HG03025 (cell line): ENCODE data around the gene MID1.

Source experiments
- ATAC-seq: cut with Tn5 transposase; IDR thresholded peaks from one replicate; pipeline ENCODE4 v1.9.1; 2021; ENCODE audit warnings: mild to moderate bottlenecking, moderate library complexity; ENCODE audit not compliant: unreplicated experiment, low FRiP score

Gene MID1

GRCh38 chrX:10453945-10454344 is 166.4 kb downstream of the MID1 start:
- ATAC-seq, result no peak

DNA sequence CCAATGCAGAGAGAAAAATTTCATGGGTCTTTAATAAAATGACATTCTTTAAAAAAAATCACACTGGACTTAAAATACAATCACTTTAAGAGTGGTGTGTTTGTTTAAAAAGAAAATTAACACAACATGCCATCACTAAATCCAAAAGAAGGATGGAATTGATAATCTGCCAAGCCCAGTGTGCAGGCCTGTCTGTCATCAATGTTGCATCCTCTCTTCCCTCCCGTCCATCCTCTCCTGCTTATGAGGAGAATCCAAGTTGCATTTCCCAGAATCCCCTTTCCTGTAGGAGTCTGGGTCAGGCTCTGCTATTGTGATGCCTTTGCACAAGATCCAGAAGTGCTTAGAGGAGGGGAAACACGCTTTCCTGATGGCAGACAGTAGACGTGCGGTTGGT is 169.4 kb downstream of the MID1 start:
- no peak for ATAC-seq

DNA sequence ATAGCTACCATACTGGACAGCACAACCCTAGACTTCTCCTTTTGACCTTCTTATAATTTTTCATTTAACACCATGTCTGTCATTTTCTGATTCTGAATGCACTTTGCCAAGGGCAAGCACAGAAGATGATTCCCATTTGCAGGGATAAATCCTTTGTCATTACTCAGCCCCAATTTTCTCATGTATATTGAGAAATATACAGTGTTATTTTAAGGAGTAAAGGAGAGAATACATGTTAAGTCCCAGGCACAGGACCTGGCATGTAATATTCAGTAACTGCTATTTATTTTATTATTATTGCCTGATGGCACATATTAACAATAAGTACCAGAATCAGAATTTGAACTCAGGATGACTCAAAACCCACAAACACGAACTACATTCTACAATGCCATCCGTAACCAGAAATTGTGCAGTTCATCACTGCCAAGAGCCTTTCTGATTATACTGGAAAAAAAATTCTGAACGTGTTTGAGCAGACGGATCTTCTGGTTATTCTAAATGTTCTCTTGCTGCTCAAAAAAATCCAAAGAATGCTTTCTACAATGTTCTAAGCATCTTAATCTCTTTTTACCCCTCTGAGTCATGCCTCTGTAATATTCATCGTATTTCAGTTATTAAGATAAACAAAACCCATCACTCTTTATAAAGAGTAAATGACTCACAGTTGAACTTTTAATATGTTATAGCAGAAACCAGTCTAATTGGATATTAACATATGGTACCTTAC is 170.0 kb downstream of the MID1 start:
- ATAC-seq, result no peak

- ATAC-seq, result no peak
Observed at GRCh38 chrX:10447564-10448214, 172.7 kb downstream of the MID1 start.

DNA sequence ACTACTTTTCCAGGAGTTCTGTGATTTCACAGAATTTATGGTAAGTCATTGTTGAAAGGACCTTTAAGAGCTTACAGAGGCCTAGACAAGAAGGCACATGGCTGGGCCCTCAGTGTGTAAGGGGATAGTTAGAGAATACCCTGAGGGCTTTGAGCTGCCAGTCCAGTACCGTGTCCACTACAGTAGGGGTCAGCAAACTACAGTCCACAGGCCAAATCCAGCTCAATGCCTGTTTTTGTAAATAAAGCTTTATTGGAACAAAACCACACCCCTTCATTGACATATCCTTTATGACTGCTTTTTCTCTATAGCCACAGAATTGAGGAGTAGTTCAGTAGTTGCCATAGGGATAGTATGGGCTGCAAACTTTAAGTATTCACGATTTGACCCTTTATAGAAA is 176.2 kb downstream of the MID1 start:
- no peak for ATAC-seq

- no peak for ATAC-seq
Observed at GRCh38 chrX:10441464-10441863, 178.9 kb downstream of the MID1 start.

DNA sequence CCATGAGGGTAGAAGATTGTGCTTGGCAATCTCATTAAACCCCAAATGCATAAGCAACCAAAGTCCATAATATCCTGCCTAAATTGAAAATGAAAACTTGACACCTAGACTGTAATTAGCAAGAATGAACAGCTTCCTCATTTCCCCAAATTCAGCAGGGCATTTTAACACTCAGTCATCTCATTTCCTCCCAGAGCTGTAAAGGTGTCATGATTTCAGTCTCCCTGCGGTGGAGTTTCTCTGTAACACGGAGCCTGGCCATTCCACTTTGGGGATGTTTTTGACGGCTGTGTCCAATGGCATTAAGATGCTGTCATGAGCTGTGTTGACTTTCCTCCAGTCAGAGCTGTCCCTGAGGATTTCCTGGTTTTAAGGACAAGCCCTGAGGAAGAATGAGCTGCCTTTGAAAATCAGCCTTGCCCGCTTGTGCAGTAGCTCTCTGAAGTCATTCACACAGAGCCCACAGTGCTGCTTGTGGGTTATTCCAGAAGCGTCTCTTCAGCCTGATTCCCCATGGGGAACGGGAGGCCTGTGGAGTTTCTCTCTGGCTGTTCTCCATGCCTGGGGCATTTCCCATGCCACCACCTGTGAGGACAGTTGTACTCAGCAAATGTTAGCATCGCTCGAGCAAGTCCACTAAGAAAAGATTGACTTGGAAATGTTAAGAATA is 187.0 kb downstream of the MID1 start:
- ATAC-seq, result no peak

GRCh38 chrX:10429908-10430307 is 190.5 kb downstream of the MID1 start:
- no peak for ATAC-seq

DNA sequence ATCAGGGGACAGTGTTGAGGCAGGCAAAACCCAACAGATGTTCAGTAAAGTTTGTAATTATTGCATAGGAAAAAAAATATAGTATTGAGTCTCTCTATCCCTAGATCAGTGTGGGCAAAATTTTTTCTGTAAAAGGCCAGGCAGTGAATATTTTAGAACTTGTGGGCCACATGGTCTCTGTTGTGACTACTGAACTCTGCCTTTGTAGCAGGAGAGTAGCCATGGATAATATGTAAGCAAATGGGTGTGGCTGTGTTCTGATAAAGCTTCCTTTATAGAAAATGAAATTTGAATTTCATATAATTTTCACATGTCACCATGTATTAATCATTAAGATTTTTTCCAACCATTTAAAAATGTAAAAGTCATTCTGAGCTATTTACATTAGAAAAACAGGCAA is 193.1 kb downstream of the MID1 start:
- ATAC-seq, result no peak

DNA sequence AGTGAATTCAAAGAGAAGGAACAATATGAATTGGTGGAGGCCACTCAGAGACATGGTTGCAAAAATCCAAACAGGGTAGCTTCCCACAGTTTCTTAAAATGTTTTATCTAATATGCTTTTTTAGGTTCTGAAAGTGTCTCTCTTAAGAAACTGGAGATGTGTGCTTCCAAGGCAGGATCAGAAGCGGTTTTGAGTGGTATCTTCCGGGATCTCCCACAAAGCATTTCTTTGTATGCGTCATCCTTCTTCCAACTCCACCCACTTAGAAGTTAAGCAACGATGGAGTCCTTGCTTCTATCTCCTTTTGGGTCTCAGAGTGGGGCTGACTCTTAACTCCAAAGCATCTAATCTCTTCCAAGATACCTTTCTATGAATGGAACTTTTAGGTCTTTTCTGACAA is 196.7 kb downstream of the MID1 start:
- ATAC-seq, result no peak

DNA sequence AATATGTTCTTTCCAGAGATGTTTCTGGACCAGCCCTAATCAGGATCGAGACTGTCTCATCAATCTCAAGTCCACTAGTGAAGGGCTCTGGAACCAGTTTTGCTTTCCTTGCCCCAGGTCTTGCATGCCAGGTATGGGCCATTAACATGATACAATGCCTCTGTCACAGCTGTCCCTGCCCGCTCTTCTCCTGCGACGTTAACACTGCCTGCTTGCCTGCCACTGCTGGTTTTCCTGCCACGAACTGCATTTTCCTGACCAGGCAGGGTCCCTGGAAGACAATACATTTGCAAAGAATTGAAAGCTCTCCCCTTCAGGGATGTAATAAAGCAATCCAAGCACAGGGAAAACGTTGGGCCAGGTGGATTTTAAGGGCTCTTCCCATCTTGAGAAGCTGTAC is 200.3 kb downstream of the MID1 start:
- no peak for ATAC-seq

DNA sequence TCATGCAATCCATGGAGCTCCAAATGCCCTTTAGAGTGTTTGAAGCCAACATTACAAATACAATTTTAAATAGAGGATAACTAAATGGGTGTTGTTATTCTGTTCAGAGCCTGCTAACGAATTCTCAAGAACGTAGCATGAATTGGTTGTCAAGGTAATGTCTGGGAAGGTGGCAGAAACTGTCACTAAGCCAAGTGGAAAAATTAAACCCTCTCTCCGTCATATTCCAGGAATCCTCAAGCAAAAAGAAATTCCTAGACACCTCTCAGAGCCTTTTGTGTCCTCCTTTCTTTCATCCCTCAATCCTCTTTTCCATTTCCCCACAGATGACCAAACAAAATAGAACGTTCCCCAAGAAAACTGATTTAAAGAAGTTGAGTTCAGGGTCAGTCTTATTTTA is 204.0 kb downstream of the MID1 start:
- no peak for ATAC-seq

DNA sequence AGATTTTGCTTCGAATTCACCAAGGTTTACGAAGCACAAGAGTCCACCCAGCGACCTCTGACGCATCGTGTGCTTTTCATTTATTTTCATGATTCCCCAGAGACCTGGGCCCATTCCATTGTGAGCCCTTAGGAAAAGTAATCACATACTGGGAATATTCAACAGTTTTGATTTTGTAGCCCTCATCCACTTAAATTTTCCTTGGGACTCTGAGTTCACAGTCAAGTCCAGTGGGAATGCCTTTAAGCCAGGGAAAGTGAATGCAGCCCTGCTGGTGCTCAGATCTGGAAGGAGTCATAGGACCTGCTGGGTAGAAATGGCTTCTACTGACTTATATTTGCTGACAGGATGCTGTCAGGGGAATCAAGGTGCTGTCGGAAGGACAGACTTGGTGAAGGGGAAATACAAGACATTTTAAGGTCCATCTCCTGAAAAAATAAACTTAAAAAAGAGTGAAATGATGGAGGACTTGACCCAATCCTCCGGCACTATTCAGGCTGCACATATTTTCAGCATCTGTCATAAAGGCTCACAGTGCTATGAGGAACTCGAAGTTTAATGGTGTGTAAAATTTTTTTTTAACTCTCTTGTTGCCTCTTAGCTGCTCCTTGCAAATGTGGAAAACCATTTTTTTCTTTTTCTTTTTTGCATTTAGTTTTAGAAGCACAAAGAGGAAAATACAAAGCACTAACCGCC is 204.9 kb downstream of the MID1 start:
- no peak for ATAC-seq

DNA sequence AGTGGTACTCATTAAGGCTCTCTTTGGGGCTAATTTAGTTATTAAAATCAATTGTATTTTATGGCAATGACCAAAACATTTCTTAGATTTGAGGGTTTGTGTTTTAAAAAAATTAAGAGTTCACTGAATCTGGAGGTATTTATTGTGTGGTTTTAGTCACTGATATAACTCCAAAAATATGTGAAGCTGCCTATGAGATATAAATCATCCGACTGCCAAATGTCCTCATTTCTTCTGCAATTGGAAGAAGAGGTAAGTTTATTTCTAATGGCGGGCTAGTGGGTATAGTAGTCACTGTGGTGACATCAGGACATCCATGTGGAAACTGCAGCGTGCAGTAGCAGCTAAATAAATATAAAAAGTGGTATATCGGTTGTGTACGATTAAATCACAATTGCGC is 205.5 kb downstream of the MID1 start:
- no peak for ATAC-seq

GRCh38 chrX:10414156-10414824 is 206.1 kb downstream of the MID1 start:
- no peak for ATAC-seq

DNA sequence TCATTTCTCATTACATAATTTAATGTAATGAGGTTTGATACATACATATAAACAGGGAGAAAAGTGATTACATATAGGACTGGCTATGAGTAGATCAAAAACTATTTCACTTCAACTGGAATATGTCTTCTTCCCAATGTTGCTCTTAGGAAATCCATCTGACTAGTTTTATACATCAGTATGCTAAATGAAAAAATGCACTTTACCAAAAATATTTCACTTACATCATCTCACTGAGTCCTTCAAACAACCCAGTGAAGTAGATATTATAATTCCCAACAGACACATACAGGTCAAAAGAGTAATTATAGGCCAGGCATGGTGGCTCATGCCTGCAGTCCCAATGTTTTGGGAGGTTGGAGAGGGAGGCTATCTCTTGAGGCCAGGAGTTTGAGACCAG is 215.9 kb downstream of the MID1 start:
- no peak for ATAC-seq

DNA sequence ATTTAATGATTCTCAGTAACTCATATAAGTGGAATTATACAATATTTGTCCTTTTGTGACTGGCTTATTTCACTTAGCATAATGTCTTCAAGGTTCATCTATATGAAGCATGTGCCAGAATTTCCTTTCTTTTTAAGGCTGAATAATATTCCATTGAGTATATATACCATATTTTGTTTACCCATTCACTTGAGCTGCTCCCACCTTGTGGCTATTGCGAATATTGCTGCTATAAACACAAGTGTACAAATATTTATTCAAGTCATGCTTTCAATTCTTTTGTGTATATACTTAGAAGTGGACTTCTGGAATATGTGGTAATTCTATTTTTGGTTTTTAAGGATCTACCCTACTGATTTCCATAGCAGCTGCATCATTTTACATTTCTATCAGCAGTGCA is 219.1 kb downstream of the MID1 start:
- no peak for ATAC-seq

DNA sequence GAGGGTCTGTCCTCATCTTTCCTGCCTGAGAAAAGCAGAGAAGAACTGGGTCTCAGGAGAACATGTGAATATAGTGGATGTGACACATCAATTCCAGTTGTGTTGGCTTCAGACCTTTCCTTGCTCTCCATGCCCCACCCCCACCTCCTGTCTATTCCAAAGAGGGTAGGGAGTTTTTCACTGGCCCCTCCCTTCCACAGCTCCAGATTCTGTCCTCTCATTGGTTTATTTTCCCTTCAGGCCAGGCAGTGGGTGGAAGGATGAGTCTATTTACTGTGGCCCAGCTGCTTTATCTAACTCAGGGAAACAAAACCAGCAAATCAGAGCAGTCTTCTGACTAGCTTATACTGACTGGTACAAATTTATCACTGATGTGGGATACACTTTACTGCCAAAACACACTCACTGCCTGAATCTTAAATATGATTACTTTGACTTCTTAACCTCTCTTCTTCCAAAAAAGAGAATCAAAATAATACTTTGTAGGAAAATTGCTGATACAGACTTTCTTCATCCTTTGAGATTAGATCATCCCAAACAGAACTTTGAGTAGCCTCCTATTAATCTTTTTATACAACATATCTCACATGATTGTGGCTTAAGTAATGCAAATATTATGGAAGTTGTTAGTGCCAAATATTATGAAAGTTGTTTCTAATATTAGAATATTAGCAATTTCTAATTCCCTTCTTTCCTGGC is 221.2 kb downstream of the MID1 start:
- ATAC-seq, result no peak

DNA sequence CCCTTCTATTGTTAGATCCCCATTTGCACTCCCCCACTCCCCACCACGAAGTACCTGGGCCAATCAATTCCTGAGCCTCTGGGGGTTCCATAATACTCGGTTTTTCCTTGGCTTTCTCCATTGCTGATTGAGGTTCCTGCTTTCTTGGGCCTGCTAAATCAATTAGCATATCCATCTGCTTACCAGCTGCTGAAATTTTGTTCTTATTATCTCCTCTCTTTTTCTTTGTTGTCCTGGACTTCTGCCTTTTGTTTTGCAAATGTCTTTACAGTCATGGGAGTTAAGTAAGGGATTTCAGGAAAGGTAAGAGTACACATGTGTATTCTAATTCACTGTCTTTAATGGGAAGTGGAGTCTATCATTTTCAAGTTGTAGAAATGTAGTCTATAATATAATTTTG is 222.2 kb downstream of the MID1 start:
- ATAC-seq, result no peak

DNA sequence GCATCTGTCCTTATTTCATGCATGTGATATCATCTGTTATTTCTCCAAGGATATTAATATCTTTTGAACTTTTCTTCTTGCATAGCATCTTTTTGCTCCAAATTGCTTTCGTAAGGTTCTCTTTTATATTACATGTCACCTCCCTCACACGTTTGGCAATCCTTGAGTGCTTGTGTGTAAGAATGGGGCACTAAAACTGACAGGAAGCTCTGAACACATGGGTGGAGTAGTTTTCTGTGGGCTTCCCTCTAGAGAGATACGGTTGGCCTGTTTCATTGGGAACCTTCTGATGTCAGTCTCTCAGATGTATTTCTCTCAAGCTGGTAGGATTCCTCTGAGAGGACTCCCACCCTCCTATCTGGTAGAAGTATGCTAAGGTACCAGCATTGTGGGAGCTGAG is 223.0 kb downstream of the MID1 start:
- no peak for ATAC-seq
